HG02870 (cell line): ENCODE measurements around the gene SCG3.

ENCODE experiments used
- ATAC-seq: cut with Tn5 transposase; IDR thresholded peaks from one replicate; pipeline ENCODE4 v1.9.1; 2021; ENCODE audit warnings: mild to moderate bottlenecking, moderate library complexity; ENCODE audit not compliant: unreplicated experiment

SCG3 gene

DNA sequence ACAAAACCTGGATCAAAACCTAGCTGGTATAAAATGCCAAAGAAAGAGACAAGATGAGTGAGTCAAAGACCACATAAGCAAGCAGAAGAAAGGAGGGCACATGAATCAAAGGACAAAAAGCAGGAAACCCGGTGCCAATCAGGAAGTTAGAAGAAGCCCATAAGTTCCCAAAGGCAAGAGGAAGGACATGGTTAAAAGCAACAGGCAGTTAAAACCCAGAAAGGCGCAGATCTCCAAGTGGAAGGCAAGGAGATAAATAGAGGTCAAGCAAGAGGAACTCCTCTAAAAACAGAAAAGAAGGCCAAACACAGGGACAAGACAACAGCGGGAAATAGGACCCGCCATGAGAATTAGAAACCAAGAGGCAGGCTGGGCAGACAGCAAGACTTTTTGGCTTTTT is 74.5 kb downstream of the SCG3 start:
- ATAC-seq, result no peak

DNA sequence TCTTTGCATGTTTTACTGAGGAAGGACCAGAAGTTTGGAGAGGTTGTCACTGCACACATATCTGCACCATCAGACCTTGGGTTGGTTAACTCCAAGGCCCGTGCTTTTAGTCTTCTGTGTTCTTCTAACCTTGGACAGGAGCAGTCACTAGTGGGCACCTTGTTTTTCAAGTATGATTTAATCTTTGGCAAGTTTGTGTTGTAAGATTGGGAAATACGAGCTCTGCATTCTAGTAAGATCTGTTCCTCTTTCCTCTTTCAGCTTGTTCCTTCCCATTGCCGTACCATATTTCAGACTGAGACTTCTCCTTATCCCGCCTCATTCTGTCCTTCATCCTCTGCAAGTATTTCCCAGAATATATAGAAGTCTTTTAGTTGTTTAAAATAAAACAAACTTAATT is 75.2 kb downstream of the SCG3 start:
- no peak for ATAC-seq

DNA sequence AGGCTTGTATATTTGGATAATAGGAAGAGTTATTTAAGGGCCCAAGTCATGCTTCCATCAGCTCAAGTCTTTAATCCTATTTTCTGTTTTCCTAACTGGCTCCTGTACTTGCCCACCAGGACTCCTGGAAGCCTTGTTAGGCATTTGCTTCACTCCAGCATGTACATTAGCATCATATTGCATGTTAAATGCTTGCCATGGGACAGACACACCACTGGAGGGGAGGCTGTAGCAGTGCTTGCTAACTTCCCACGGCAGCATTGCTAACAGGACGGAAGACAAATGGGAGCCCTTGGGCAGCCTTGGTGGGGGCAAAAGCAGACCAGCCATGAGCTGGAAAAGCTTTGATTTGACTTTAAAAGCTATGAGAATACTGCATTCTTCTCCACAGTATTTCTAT is 76.1 kb downstream of the SCG3 start:
- ATAC-seq, result no peak

GRCh38 chr15:51758645-51759044 is 77.3 kb downstream of the SCG3 start:
- ATAC-seq, result no peak

- ATAC-seq, result no peak
Measured at GRCh38 chr15:51759557-51760070, 78.3 kb downstream of the SCG3 start.

DNA sequence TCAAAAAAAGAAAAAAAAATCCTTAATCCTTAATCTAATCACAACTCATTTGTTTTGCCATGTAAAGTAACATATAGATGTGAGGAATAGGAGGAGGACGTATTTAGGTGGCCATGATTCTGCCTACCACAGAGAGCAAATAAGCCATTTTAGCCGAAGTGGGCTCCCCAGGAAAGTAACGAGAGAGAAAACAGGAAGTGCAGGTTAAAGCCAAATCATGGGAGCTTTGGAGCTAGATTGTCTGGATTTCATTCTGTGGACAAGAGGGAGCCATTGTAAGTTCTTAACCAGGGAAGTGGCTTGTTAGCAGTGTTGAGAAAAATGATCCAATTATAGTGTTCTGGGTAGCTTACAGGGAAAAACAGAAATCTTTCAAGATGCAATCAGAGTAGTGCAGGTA is 79.5 kb downstream of the SCG3 start:
- no peak for ATAC-seq

- no peak for ATAC-seq
Measured at GRCh38 chr15:51765751-51766150, 84.4 kb downstream of the SCG3 start.

- no peak for ATAC-seq
Measured at GRCh38 chr15:51766341-51766740, 85.0 kb downstream of the SCG3 start.

DNA sequence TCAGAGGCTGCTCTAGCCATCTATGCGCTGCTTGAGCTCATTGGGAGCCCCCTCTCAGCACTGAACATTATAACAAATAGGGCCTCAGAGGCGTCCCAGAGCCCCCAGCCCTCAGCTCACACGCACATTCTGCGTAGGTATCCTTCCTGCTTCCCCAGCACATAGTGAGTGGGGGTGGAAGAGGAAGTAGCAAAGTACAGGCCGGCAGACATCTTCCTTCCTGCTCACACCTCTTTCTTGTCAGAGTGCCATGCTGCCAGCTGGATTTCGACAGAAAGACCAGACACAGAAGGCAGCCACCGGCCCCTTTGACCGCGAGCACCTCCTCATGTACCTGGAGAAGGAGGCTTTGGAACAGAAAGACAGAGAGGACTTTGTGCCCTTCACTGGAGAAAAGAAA is 86.7 kb downstream of the SCG3 start:
- no peak for ATAC-seq
